GM18861 (cell line): ENCODE data around the gene RGS4.

Experiments used
- ATAC-seq: cut with Tn5 transposase; IDR thresholded peaks from one replicate; pipeline ENCODE4 v1.9.1; 2021; ENCODE audit not compliant: unreplicated experiment

The RGS4 gene

GRCh38 chr1:163094589-163094988 is 25.4 kb downstream of the RGS4 start:
- ATAC-seq, result no peak

GRCh38 chr1:163095213-163095612 is 26.1 kb downstream of the RGS4 start:
- ATAC-seq, result no peak

GRCh38 chr1:163102590-163102989 is 33.4 kb downstream of the RGS4 start:
- ATAC-seq, result no peak

- no peak for ATAC-seq
Measured at GRCh38 chr1:163104385-163105099, 35.4 kb downstream of the RGS4 start.

GRCh38 chr1:163106364-163106987 is 37.3 kb downstream of the RGS4 start:
- no peak for ATAC-seq

GRCh38 chr1:163107655-163108054 is 38.5 kb downstream of the RGS4 start:
- no peak for ATAC-seq

GRCh38 chr1:163115887-163116286 is 46.7 kb downstream of the RGS4 start:
- ATAC-seq, result no peak

- no peak for ATAC-seq
Measured at GRCh38 chr1:163119707-163120106, 50.5 kb downstream of the RGS4 start.

GRCh38 chr1:163120372-163120771 is 51.2 kb downstream of the RGS4 start:
- no peak for ATAC-seq

- no peak for ATAC-seq
Measured at GRCh38 chr1:163124812-163125211, 55.7 kb downstream of the RGS4 start.
